Right renal pelvis (tissue), 4 donors: ENCODE measurements around the gene CACTIN. TPM values are rescaled to one million over a fixed set of nuclear protein-coding genes. Genes with fewer than 3 reads are reported as not detected.
"Not testable (repeated sequence)": the region's sequence is repeated elsewhere in the genome, so short reads cannot be mapped to it uniquely, and the experiment has no call there.

Source experiments
- DNase-seq, 4 donors: peaks; one replicate each; pipeline ENCODE4 v3.0.0-alpha.2; 2013; ENCODE audit warnings: low read depth in 4 of 4, low spot score in 3 of 4, missing footprints in 1 of 4
- polyA plus RNA-seq, 4 donors: library from polyadenylated mRNA; unstranded; fragments of 120-200 nt; gene quantifications; one replicate each; pipeline ENCODE4 v1.2.1, GENCODE V29; 2013; ENCODE audit not compliant: insufficient read length in 4 of 4

The CACTIN gene
- polyA plus RNA-seq, 4 donors, result 19.7 to 30.8 (median 21.0) TPM

GRCh38 chr19:3648037-3648905, 21.7 kb upstream of the CACTIN start:
- no peak for DNase-seq

DNA sequence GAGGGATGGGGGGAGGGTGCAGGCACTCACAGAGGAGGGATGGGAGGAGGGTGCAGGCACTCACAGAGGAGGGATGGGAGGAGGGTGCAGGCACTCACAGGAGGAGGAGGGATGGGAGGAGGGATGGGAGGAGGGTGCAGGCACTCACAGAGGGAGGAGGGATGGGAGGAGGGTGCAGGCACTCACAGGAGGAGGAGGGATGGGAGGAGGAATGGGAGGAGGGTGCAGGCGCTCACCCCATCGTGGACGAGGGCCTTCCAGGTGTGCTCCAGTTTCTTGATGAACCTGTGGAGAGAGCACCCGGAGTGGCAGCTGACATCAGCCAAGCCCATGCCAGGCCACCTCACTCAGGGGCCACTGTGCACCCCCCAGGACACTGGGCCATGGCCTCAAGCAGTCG, 20.5 kb upstream of the CACTIN start:
- DNase-seq, result not testable (repeated sequence)

GRCh38 chr19:3646336-3647092, 19.9 kb upstream of the CACTIN start:
- DNase-seq, result no peak

GRCh38 chr19:3645726-3646125, 19.1 kb upstream of the CACTIN start:
- DNase-seq, result no peak

GRCh38 chr19:3645067-3645396, 18.4 kb upstream of the CACTIN start:
- no peak for DNase-seq

DNA sequence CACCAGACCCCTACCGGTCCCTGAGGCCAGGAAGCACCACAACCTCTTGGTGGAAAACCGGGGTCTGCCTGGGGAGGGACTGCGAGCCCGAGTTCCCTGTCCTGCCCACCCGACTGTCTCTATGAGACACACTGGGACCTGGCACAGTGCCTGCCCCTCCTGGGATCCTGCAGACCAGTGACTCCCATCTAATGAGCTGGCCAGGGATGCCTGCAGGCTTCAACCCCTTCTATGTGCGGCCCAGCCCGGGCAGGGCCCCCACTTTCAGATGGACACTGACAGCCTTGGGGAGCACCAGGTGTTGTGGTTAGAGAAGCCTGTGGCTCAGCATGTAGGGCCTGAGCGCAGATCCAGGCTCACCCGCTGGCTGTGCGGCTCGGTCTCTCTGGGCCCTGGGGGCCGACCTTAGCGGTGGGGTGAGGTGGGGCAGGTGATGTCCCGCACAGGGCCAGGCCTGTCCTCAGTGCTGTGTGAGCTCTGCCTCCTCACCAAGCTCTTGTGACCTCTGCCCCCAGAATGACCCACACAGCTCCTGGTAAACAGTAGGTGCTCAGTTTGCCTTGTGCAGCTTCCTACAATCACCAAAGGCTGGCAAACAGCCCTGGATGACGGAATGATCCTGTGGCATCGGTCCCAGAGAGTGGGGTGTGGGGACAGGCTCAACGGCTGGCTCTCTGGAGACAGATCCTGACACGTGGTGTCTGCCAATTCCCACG, 17.9 kb upstream of the CACTIN start:
- no peak for DNase-seq

- no peak for DNase-seq
Measured at GRCh38 chr19:3643674-3644313, 17.2 kb upstream of the CACTIN start.

GRCh38 chr19:3642987-3643673, 16.5 kb upstream of the CACTIN start:
- no peak for DNase-seq

DNA sequence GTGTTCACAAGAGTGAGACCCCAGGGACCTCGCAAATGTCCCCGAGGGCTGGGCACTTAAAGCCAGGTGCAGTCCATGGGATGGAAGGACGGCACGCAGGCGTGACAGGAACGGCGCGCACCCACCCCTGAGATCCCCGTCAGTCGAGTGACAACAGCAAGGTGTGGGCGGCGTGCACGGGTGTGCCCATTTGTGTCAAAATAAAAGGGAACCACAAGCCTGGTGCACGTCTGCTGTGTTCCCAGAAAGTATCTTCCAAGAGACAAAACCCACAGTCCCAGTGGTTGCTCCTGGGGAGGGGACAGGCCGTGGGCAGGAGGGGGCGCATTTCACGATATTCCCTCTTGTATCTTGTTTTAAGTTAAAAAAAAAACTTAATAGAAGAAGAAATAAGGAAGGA, 15.7 kb upstream of the CACTIN start:
- no peak for DNase-seq

DNA sequence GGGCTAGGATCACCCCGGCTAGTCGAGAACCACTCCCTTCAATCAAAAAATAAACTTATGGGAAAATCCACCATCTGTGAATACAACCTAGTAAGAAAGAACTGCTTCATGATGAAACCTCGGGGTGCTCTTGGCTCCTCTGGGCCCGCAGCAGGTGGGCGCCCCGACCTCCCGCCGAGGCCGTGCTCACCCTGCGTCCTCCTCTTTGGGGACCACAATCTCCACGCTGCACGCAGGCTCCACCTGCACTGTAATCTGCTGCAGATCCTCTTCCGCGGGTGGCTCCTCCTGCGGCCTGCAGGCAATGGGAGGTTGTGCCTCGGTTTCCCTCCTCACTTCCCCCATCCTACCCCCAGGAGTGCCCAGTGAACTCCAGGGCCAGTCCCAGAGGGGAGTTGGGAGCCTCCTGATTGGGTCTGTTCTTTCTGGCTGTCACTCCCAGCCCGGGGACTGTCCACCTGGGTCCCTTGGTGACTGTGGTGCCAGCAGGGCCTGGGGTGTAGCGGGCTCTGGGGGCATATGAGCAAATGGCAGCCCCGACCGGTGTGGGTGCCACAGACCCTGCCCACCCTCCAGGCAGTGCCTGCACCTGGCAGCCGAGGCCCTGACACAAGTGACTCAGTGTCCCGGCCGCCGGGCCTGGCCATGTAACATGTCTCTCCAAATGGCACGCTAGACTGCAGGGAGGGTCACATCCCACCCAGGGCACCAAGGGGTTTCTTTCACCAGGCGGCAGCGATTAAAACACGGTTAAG, 15.1 kb upstream of the CACTIN start:
- DNase-seq, result no peak

GRCh38 chr19:3639479-3639878, 12.9 kb upstream of the CACTIN start:
- no peak for DNase-seq

- DNase-seq, result no peak
Measured at GRCh38 chr19:3638208-3639193, 11.9 kb upstream of the CACTIN start.

DNA sequence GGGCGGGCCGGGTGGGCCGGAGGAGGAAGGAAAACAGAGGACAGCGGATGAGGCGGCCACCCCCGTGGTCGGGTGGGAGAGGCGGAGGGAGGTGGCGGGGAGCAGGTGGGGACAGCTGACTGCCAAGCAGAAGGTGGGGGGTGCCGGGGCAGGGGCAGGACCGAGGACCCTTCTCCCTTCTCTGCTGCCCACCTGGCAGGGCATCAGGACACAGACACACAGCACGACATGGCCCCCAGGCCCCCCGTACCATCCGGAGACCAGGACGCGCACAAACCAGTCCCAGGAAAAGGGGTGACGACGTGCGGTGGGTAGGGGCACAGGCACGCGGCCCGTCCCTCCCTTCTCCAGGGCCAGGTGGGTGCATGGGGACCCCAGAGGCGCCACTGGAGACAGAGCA, 11.0 kb upstream of the CACTIN start:
- no peak for DNase-seq

DNA sequence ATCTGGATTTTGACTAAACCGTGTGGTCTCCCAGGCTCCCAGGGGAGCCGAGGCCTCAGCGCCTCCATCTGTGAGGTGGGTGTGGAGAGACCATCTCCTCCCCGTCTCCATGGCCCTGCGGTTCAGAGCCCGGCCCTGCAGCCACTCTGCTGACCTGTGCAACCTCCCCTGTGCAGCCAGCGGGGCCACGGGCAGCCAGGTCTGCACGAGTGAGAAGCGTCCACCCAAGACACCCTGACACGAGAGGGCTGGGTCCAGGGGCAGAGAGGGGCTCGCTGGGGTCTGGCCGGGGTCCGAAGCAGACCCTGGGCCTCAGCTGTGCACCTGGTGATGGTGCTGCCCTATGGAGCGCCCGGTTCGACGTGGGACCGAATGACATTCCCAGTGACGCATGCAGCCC, 10.4 kb upstream of the CACTIN start:
- no peak for DNase-seq

DNA sequence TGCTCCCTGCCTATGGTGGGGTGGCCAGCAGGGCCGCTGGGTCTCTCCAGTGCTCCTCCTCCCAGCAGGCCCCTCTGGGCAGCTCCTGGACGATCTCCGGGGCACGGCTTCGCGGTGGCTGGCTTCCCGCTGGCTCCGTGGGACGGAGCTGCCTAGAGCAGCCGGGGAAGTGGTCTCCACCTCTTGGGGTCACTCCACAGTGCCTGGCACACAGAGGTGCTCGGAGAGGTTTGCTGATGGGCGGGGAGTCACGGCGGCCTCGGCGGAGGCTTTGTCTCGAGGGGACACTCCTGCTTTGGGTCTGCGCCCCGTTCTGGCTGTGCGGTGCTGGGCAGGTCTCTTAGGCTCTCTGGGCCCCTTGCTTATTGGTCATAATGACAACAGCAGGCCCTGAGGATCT, 9.9 kb upstream of the CACTIN start:
- no peak for DNase-seq

DNA sequence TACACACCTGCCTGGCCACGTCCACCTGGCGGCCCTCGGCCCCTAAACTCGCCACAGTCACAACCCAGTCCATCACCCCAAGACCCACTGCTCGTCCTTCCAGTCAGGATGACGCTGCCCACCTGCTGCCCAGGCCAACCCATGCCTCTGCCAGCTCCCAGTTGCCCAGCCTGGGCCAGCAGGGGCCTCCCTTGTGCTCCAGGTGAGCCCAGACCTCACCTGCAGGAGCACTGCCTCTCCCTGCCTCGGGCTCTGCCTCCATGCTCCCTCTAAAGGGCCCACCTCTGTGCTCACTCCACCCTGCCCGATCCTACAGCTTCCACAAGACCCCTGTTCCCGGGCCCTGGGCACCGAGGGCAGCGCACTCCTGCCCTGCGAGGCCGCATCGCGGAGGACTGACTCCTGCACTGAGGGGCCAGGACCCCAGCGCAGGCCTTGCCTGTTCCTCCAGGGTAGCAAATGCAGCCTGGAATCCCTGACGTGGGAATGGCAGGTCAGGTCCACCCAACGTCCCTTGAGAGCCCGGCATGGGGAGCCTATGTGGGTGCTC, 8.0 kb upstream of the CACTIN start:
- no peak for DNase-seq

DNA sequence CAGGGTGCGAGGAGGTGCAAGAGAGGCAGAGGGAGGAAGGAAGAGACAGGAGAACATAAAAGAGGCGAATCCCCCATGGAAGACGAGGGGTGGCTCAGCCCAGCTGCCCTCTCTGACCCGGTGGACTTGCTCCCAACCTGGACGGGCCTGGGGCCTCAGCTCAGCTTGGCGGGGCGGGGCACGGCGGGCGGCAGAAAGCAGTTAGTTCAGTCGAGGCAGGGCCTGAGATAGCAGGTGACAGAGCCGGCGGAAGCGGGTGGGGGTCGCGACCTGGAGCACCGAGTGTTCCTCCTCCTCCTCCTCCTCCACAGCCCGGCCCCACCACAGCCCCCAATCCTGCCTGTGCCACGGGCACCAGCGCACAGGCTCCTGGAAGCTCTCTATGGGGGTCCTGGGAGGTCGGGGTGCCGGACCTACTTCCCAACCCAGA, 7.0 kb upstream of the CACTIN start:
- DNase-seq, result no peak
